T-helper 17 cell (primary cell): Measurements from ENCODE around the gene NKX2-2. TPM values are rescaled to one million over a fixed set of nuclear protein-coding genes. Genes with fewer than 3 reads are reported as not detected.
A peak's percentile ranks its signal among the peaks of the same experiment; 100 is the strongest.

Experiments used
- ATAC-seq: fragments of 150-1000 bp; cut with Tn5 transposase; 2 replicates; pipeline ENCODE4 v1.10.0; 2021; ENCODE audit warnings: mild to moderate bottlenecking, moderate library complexity
- DNase-seq, 3 donors: peaks; one replicate each; pipeline versions ENCODE4 v3.0.0 to v3.0.0-alpha.2; 2020 to 2021
- H3K9me3 ChIP-seq: one replicate; pipeline ENCODE4 v1.7.0; 2013; ENCODE audit warnings: low read length, mild to moderate bottlenecking; ENCODE audit not compliant: control insufficient read depth, poor library complexity, severe bottlenecking
- H3K27ac Mint-ChIP-seq: one replicate; pipeline ENCODE4 v1.8.0; 2022; ENCODE audit warnings: mild to moderate bottlenecking, moderate library complexity, mixed read lengths
- H3K27me3 Mint-ChIP-seq: one replicate; pipeline ENCODE4 v1.8.0; 2022; ENCODE audit warnings: mixed read lengths
- H3K36me3 Mint-ChIP-seq: one replicate; pipeline ENCODE4 v1.8.0; 2022; ENCODE audit warnings: low read depth, mixed read lengths
- H3K4me1 Mint-ChIP-seq: one replicate; pipeline ENCODE4 v1.8.0; 2022; ENCODE audit warnings: mild to moderate bottlenecking, mixed read lengths
- H3K4me3 Mint-ChIP-seq: one replicate; pipeline ENCODE4 v1.8.0; 2022; ENCODE audit warnings: mild to moderate bottlenecking, moderate library complexity, mixed read lengths
- total RNA-seq, 4 donors: library from RNA in 2 of 4; stranded (reverse) in 2 of 4; gene quantifications; one replicate each; pipeline ENCODE4 v1.2.3 and lab custom pipeline; 2022 to 2026

Gene NKX2-2
- total RNA-seq, 2 donors from 2014 or later = not detected

GRCh38 chr20:21518292-21518991 is 4.6 kb upstream of the NKX2-2 start:
- peaks cover 65% of the 10 kb centered on the region for H3K27me3 Mint-ChIP-seq
- peaks cover 31% of the 10 kb centered on the region for H3K4me1 Mint-ChIP-seq
- peak overlapping the region; percentile 63 for H3K4me3 Mint-ChIP-seq
- peaks cover 9% of the 10 kb centered on the region for H3K36me3 Mint-ChIP-seq
- peak overlapping the region; percentile 81 for H3K27ac Mint-ChIP-seq
- no peaks in the 10 kb centered on the region for H3K9me3 ChIP-seq
- DNase-seq (no peak), ATAC-seq (no peak)

DNA sequence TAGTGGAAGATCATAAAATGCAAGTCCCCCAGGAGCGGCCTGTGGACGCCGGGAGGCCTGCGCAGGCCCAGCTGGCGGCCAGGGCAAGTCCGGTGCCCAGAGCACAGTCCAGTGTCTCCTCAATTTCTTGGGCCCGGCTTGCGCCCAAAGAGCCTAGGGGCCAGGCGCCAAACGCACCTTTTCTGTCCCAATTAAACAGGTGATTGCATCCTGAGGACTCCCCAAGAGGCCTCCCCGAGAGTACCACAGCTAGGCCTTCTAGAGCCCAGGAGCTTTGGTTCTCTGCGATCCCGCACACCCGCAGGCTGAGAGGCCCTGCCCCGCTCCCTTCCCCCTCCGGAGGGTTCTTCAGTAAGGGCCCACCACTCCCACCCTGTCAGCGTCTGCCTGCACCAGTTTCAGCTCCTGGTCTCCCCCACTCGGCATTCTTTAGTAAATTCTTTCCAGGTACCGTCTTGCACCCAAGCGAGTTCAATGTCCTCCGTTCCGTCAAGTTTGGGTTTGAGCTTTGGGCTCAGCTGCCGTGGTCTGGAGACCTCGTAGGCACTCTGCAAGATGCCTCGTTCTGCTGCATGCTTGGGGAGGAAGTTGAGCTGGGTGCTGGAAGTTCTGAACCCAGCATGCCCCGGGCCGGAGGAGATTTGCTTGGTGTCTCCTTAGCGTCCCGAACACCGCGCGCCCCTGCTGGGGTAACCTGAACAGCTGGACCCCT is 3.9 kb upstream of the NKX2-2 start:
- ATAC-seq (no peak), DNase-seq (no peak)
- H3K4me3 Mint-ChIP-seq = peak overlapping the region; percentile 63
- H3K27me3 Mint-ChIP-seq = peaks cover 62% of the 10 kb centered on the region
- H3K9me3 ChIP-seq = no peaks in the 10 kb centered on the region
- peaks cover 29% of the 10 kb centered on the region for H3K4me1 Mint-ChIP-seq
- H3K27ac Mint-ChIP-seq = peak overlapping the region; percentile 81
- H3K36me3 Mint-ChIP-seq = peaks cover 9% of the 10 kb centered on the region

DNA sequence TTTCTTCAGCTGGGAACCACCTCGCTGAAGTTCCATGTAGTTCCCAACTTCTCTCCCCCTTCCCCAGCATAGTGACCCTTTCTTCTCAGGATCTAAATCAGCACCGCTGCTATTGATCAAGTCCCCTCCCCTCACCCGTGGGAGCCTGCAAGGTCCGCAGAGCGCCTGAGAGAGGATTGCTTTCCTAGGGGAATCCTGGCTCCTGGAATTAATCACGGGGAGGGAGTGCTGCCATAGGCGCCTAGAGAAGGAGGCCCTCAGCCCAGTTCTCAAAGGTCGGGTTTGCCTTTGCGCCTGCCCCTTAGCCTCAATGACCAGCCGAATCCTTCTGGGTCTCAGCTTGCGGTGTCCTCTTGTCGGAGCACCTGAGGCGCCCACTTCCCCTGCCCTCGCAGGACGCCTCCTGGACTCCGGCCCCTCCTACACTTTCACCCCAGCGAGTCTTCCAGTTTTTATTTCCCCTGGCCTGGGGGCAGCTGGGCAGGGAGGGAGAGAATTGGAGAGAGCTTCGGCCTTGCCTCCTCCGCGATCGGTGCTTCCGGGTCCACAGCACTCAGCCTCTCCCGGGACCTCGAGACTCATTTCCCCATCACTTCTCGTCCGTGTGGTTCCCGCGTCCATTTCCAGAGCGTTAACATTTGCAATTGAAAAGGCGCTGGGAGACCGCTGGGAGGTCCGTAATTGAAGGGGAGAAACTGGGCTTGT is 3.1 kb upstream of the NKX2-2 start:
- peaks cover 29% of the 10 kb centered on the region for H3K4me1 Mint-ChIP-seq
- H3K9me3 ChIP-seq = no peaks in the 10 kb centered on the region
- H3K27ac Mint-ChIP-seq = no peak overlapping the region
- peaks cover 9% of the 10 kb centered on the region for H3K36me3 Mint-ChIP-seq
- peaks cover 61% of the 10 kb centered on the region for H3K27me3 Mint-ChIP-seq
- DNase-seq = no peak
- no peak overlapping the region for H3K4me3 Mint-ChIP-seq
- ATAC-seq = no peak

DNA sequence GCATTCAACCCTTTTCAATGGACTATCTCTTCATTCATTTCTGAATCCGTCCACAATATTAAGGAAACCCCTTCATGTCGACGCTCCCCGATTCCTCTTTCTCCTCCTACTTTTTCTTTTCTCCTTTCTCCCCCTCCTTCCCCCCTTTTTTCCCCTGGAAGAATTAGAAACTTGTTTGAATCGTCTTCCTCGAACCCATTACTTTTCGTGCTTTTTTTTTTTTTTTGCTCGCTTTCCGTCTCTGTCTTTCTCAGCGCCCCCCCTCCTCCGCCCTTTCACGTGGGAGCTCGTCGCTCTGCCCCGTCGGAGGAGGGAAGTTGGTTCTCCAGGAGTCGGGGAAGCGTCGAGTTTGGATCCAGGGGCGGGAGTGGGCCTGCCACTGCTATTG is 2.3 kb upstream of the NKX2-2 start:
- Mint-ChIP-seq H3K4me3 (peak overlapping the region; percentile 62), H3K27me3 (peaks cover 63% of the 10 kb centered on the region), H3K36me3 (peaks cover 9% of the 10 kb centered on the region), H3K4me1 (peaks cover 29% of the 10 kb centered on the region), H3K27ac (peak overlapping the region; percentile 90)
- ATAC-seq (no peak), DNase-seq (no peak)
- H3K9me3 ChIP-seq = no peaks in the 10 kb centered on the region

GRCh38 chr20:21515300-21516179 is 1.7 kb upstream of the NKX2-2 start:
- Mint-ChIP-seq H3K4me3 (peak overlapping the region; percentile 41), H3K36me3 (peaks cover 4% of the 10 kb centered on the region), H3K27me3 (peaks cover 59% of the 10 kb centered on the region), H3K4me1 (peaks cover 25% of the 10 kb centered on the region), H3K27ac (peak overlapping the region; percentile 90)
- no peak for ATAC-seq
- no peak for DNase-seq
- H3K9me3 ChIP-seq = no peaks in the 10 kb centered on the region

DNA sequence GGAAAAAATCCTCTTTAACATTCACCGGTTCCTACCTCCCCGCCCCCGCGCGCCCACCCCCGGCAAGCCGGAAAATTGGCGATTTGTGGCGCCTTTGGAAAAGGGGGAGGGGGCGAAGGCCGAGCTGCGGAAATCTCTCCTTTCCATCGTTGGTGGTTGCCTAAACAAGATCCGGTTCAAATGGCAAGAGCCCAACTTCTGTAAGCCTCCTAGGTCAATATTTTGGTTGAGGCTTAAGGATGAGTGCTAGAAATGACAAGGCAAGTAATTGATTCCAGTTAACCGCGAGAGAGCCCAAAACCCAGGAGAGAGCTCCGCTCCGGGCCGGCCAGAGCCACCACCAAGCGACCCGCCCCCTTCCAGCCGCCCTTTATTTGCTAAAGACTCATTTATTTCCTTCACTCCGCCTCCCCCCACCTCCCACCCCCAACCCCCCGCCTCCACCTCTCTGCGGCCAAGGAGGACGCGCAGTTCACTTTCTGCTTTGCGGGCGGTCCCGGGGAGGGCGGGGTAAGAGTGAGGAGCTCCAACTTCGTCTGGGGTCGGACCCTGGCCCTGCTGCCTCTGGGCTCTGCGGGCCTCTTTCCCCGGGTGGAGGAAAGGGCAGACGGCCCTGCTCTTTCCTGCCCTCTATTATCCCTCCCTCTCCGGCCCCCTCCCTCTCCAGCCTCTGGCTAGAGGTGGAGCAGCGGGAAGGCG is 838 bp upstream of the NKX2-2 start:
- no peak overlapping the region for H3K27ac Mint-ChIP-seq
- H3K4me3 Mint-ChIP-seq = peak overlapping the region; percentile 83
- H3K36me3 Mint-ChIP-seq = peaks cover 4% of the 10 kb centered on the region
- DNase-seq (no peak), ATAC-seq (no peak)
- H3K9me3 ChIP-seq = no peaks in the 10 kb centered on the region
- peaks cover 30% of the 10 kb centered on the region for H3K4me1 Mint-ChIP-seq
- peaks cover 61% of the 10 kb centered on the region for H3K27me3 Mint-ChIP-seq

DNA sequence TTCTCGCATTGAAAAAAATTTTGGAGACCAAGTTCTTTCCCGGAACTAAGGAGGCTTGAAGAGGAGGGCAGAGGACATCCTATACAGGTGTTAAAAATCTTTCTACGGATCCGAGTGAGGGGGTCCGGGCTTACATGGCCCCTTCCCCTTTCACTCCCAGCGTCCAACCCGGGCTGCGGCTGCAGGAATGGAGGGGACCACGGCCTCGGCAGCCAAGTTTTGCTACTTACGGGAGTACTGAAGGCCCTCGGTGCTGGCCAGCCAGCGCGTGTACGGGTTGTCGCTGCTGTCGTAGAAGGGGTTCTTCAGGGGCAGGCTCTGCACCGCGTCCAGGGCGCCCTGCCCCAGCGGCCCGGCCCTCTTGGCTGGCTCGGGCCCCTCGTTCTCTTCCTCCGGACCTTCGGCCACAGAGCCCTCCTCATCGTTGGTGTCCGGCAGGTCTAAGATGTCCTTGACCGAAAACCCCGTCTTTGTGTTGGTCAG is 642 bp downstream of the NKX2-2 start:
- Mint-ChIP-seq H3K4me1 (peaks cover 30% of the 10 kb centered on the region), H3K36me3 (no peaks in the 10 kb centered on the region), H3K4me3 (peak overlapping the region; percentile 77), H3K27me3 (peaks cover 61% of the 10 kb centered on the region), H3K27ac (no peak overlapping the region)
- no peaks in the 10 kb centered on the region for H3K9me3 ChIP-seq
- DNase-seq (no peak), ATAC-seq (peak; percentile 4)

- H3K27ac Mint-ChIP-seq = no peak overlapping the region
- no peaks in the 10 kb centered on the region for H3K36me3 Mint-ChIP-seq
- ATAC-seq = peak; percentile 11
Measured at GRCh38 chr20:21512634-21513180, 1.2 kb downstream of the NKX2-2 start.

DNA sequence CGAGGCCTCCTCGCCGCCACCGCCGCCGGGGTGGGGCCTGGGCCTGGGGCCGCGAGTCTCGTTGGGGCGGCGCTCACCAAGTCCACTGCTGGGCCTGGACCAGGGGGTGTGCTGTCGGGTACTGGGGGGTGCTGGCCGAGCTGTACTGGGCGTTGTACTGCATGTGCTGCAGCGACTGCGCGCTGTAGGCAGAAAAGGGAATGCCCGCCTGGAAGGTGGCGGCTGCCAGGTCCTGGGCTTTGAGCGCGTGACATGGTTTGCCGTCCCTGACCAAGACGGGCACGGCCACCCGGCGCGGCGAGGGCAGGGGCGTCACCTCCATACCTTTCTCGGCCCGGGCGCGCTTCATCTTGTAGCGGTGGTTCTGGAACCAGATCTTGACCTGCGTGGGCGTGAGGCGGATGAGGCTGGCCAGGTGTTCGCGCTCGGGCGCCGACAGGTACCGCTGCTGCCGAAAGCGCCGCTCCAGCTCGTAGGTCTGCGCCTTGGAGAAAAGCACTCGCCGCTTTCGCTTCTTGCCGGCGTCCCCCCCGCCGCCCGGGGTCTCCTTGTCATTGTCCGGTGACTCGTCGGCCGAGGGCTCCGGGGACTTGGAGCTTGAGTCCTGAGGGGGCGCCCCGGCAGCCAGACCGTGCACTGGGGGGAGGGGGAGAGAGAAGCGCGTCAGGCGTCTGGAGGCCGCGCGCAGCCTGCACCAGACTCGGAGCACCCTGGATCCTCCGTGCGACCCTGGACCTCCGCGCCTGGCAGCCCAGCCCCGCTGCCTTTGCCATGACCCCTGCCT is 1.8 kb downstream of the NKX2-2 start:
- H3K4me3 Mint-ChIP-seq = peak overlapping the region; percentile 77
- no peaks in the 10 kb centered on the region for H3K9me3 ChIP-seq
- peaks cover 26% of the 10 kb centered on the region for H3K4me1 Mint-ChIP-seq
- H3K27me3 Mint-ChIP-seq = peaks cover 61% of the 10 kb centered on the region
- ATAC-seq = no peak
- H3K36me3 Mint-ChIP-seq = no peaks in the 10 kb centered on the region
- no peak overlapping the region for H3K27ac Mint-ChIP-seq
- DNase-seq = no peak

More at GRCh38 chr20:21512634-21513180, 1.2 kb downstream of the NKX2-2 start:
- peak overlapping the region; percentile 77 for H3K4me3 Mint-ChIP-seq
- no peaks in the 10 kb centered on the region for H3K9me3 ChIP-seq
- H3K4me1 Mint-ChIP-seq = peaks cover 28% of the 10 kb centered on the region
- peaks cover 61% of the 10 kb centered on the region for H3K27me3 Mint-ChIP-seq
- no peak for DNase-seq

- ATAC-seq = no peak
- H3K4me3 Mint-ChIP-seq = peak overlapping the region; percentile 71
- peaks cover 61% of the 10 kb centered on the region for H3K27me3 Mint-ChIP-seq
- DNase-seq = no peak
- no peak overlapping the region for H3K27ac Mint-ChIP-seq
- no peaks in the 10 kb centered on the region for H3K9me3 ChIP-seq
- no peaks in the 10 kb centered on the region for H3K36me3 Mint-ChIP-seq
- H3K4me1 Mint-ChIP-seq = peaks cover 28% of the 10 kb centered on the region
Measured at GRCh38 chr20:21511485-21511849, 2.4 kb downstream of the NKX2-2 start.

DNA sequence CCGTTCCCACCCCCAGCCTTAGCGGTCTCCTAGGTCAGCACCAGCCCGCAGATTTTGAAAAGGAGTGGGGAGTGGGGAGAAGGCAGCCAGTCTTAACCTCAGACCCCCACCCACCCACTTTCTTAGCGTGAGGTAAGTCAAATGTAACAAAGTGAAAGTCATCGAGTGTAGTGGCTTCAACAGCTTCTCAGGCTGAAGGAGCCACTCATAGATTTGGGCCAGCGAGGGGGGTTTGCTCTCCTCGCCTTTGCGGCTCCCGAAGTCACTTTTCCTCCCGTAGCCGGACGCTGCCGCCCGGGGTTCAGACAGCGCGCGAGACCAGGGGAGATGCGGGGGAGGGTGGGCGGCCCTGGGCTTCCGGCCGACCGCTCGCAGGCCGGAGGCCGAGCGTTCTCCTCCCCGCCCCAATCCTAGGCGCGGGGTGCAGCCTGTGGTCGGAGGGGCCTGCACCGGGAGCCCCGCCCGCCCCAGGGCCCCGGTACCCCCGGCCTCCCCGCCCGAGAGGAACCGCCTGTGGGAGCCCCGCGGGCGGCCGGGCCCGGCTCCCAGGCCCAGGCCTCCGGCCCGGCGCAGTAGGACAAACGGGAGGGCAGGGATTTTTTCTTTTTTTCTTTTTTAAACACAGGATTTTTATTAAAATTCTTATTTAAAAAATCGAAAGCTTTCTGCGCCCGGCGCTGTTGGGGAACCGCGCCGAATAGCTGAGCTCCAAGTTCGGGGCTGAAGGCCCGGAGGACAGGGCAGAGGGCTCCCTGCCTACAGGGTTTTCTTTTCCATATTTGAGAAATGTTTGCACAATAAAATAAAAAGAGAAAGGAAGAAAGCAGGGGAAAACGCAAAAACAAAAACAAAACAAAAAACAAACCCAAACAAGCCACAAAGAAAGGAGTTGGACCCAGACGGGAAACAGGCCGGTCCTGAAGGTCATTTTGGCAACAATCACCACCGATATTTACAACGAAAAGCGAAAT is 3.2 kb downstream of the NKX2-2 start:
- no peak for ATAC-seq
- H3K4me3 Mint-ChIP-seq = peak overlapping the region; percentile 85

More for the DNA sequence above, 3.2 kb downstream of the NKX2-2 start:
- no peaks in the 10 kb centered on the region for H3K9me3 ChIP-seq
- H3K27me3 Mint-ChIP-seq = peaks cover 57% of the 10 kb centered on the region
- H3K27ac Mint-ChIP-seq = no peak overlapping the region
- peaks cover 25% of the 10 kb centered on the region for H3K4me1 Mint-ChIP-seq
- no peak for DNase-seq
- H3K36me3 Mint-ChIP-seq = no peaks in the 10 kb centered on the region
